Glutamatergic neuron (in vitro differentiated cells): ENCODE measurements around the gene PTPRE. TPM values are rescaled to one million over a fixed set of nuclear protein-coding genes. Genes with fewer than 3 reads are reported as not detected.

ENCODE experiments used
- DNase-seq: peaks from one replicate; pipeline ENCODE4 v3.0.0; 2022
- H3K27ac Mint-ChIP-seq: one replicate; pipeline ENCODE4 v1.8.0; 2020; ENCODE audit warnings: mild to moderate bottlenecking, mixed read lengths, inconsistent platforms; ENCODE audit not compliant: unreplicated experiment
- H3K27me3 Mint-ChIP-seq: one replicate; pipeline ENCODE4 v1.8.0; 2020; ENCODE audit warnings: mild to moderate bottlenecking, moderate library complexity, mixed read lengths, inconsistent platforms; ENCODE audit not compliant: unreplicated experiment
- H3K36me3 Mint-ChIP-seq: one replicate; pipeline ENCODE4 v1.8.0; 2020; ENCODE audit warnings: mild to moderate bottlenecking, mixed read lengths, inconsistent platforms; ENCODE audit not compliant: unreplicated experiment
- H3K4me1 Mint-ChIP-seq: one replicate; pipeline ENCODE4 v1.8.0; 2020; ENCODE audit warnings: mild to moderate bottlenecking, low read depth, mixed read lengths, inconsistent platforms; ENCODE audit not compliant: unreplicated experiment
- H3K4me3 Mint-ChIP-seq: one replicate; pipeline ENCODE4 v1.8.0; 2020; ENCODE audit warnings: mild to moderate bottlenecking, mixed read lengths, inconsistent platforms; ENCODE audit not compliant: unreplicated experiment
- H3K9me3 Mint-ChIP-seq: one replicate; pipeline ENCODE4 v1.8.0; 2020; ENCODE audit warnings: mild to moderate bottlenecking, moderate library complexity, mixed read lengths, inconsistent platforms; ENCODE audit not compliant: unreplicated experiment
- CTCF ChIP-seq: fragments of 200-600 bp; sonication (generic); IDR thresholded peaks from one replicate; pipeline ENCODE4 v1.5.0; 2021; ENCODE audit not compliant: partially characterized antibody, unreplicated experiment
- total RNA-seq: library from RNA; stranded (reverse); fragmentation: NEBNext Ultra II Directional; extraction: Animal tissue kit (Norgen Biotek cat#: 25700); gene quantifications from one replicate; pipeline ENCODE4 v1.2.1, GENCODE V29; 2021; ENCODE audit not compliant: unreplicated experiment

Gene PTPRE
- total RNA-seq, 1 donor from 2014 or later, result 2.6 TPM

DNA sequence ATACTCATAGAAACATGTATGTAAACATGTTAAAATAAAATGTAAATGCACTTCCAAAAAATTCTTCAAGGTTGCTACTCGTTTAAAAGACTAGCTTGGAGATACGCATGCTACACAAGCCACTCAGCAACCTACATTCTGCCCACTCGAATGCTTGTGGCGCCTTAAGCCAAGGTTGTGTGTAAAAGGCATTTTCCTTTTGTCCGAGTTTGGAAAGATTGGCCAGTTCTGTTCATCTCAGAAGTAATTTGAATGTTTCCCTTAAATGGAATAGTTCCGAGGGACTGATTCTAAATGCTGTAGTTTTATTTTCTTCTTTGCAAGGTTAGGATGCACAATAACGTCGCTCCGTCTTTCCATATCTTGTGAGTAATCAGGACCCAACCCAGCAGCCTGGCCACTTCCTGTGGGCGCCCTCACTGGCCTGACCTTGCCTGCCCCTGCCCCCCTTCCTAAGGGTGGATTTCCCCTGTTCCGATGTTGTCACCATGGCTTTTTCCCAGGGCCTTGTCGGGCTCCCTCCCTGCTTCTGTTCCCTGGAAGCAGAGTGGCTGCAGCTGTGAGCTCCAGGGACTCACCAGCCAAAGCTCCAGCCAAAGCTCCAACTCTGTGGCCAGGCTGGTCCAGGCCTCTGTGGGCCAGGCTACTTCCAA, 70.6 kb downstream of the PTPRE start:
- Mint-ChIP-seq H3K27ac (no peak overlapping the region), H3K36me3 (peaks cover 10% of the 10 kb centered on the region), H3K4me1 (peaks cover 3% of the 10 kb centered on the region), H3K27me3 (peaks cover 2% of the 10 kb centered on the region), H3K9me3 (no peaks in the 10 kb centered on the region), H3K4me3 (no peak overlapping the region)
- TF ChIP-seq CTCF, result no peak
- no peak for DNase-seq

DNA sequence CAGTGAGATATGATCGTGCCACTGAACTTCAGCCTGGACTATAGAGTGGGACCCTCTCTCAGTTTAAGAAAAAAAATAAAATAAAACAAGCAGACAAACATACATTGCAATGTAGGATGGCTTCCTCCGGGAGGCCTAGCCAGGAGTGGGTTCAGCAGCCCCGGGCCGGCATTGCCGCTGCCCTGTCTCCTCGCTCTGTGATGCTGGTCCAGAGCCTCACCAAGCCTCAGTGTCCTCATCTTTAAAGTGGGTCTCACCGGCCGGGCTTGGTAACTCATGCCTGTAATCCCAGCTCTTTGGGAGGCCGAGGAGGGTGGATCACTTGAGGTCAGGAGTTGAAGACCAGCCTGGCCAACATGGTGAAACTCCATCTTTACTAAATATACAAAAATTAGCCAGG, 71.6 kb downstream of the PTPRE start:
- TF ChIP-seq CTCF, result no peak
- no peak for DNase-seq
- Mint-ChIP-seq H3K4me1 (peaks cover 3% of the 10 kb centered on the region), H3K36me3 (peaks cover 10% of the 10 kb centered on the region), H3K9me3 (no peaks in the 10 kb centered on the region), H3K27ac (no peak overlapping the region), H3K27me3 (peaks cover 2% of the 10 kb centered on the region), H3K4me3 (no peak overlapping the region)

DNA sequence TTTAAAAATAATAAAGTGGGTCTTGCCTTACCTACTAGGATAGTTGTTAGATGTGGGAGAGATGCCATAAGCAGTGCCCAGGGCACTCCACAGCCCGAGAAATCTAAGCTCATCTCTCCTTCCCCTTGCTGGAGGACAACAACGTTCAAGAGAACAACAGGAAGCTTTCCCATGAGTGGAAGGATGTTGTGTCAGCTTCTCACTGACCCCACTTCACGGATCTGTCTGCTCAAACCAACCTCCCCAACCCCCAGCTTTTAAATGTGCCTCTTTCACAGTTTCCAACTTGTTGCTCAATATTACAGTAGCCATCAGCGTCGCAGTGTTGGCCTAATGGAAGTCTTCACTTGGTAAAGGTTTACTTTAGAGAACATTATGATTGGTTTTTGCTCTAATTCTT, 72.1 kb downstream of the PTPRE start:
- no peak for DNase-seq
- TF ChIP-seq CTCF, result no peak
- H3K36me3 Mint-ChIP-seq, result peaks cover 10% of the 10 kb centered on the region
- peaks cover 2% of the 10 kb centered on the region for H3K27me3 Mint-ChIP-seq
- no peak overlapping the region for H3K4me3 Mint-ChIP-seq
- H3K27ac Mint-ChIP-seq, result no peak overlapping the region
- no peaks in the 10 kb centered on the region for H3K4me1 Mint-ChIP-seq
- H3K9me3 Mint-ChIP-seq, result peaks cover 2% of the 10 kb centered on the region

GRCh38 chr10:127979566-127979965, 72.7 kb downstream of the PTPRE start:
- H3K27ac Mint-ChIP-seq, result no peak overlapping the region
- no peak overlapping the region for H3K4me3 Mint-ChIP-seq
- H3K4me1 Mint-ChIP-seq, result no peaks in the 10 kb centered on the region
- DNase-seq, result no peak
- H3K9me3 Mint-ChIP-seq, result peaks cover 2% of the 10 kb centered on the region
- peaks cover 10% of the 10 kb centered on the region for H3K36me3 Mint-ChIP-seq
- TF ChIP-seq CTCF, result no peak
- H3K27me3 Mint-ChIP-seq, result no peaks in the 10 kb centered on the region

DNA sequence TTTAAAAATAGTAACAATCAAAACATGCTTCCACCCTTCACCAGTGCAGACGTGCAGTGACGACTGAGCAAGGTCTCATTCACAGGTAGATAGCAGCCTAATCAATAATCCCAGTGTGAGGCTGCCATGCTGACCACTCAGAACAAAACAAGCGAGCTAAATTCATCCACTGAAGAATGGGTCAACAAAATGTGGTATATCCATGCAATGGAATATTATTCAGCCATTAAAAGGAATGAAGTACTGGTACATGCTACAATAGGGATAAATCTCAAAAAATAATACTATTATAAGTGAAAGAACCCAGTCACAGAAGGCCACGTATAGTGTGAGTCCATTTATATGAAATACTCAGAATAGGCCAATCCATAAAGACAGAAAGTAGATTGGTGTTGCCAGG, 74.0 kb downstream of the PTPRE start:
- Mint-ChIP-seq H3K27ac (no peak overlapping the region), H3K36me3 (peaks cover 10% of the 10 kb centered on the region), H3K9me3 (peaks cover 2% of the 10 kb centered on the region), H3K4me3 (no peak overlapping the region), H3K27me3 (no peaks in the 10 kb centered on the region), H3K4me1 (no peaks in the 10 kb centered on the region)
- TF ChIP-seq CTCF, result no peak
- DNase-seq, result no peak
